HG02588 (cell line): ENCODE data around the gene PIGBOS1.

Source experiments
- ATAC-seq: cut with Tn5 transposase; IDR thresholded peaks from one replicate; pipeline ENCODE4 v1.9.1; 2021; ENCODE audit warnings: mild to moderate bottlenecking, moderate library complexity; ENCODE audit not compliant: unreplicated experiment

Gene PIGBOS1, protein sequence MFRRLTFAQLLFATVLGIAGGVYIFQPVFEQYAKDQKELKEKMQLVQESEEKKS

GRCh38 chr15:55318588-55319494 is at the start of gene PIGBOS1, which contains the start of gene PIGB:
TSS of gene PIGBOS1 (minus strand) at chr15:55319123. CDS start at chr15:55317792, 1,331 bp downstream.
TSS of gene PIGB (plus strand) at chr15:55319222. CDS start at chr15:55319251, 29 bp downstream.
- ATAC-seq: peak; percentile 94

- no peak for ATAC-seq
Observed at GRCh38 chr15:55366981-55367380, 48.1 kb upstream of the PIGBOS1 start.

DNA sequence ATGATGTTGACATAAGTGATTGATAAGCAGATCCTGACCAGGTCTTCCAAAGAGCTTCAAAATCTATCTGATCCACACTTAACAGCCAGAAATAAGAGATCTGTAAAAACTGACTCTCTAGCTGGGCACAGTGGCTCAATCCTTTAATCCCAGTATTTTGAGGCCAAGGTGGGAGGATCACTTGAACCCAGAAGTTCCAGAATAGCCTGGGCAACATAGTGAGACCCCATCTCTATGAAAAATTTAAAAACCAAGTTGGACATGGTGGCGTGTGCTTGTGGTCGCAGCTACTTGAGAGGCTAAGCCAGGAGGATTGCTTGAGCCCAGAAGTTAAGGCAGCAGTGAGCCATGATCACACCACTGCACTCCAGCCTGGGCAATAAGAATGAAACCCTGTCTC is 43.7 kb upstream of the PIGBOS1 start:
- no peak for ATAC-seq

- no peak for ATAC-seq
Observed at GRCh38 chr15:55361048-55361447, 42.1 kb upstream of the PIGBOS1 start.

GRCh38 chr15:55360256-55360655 is 41.3 kb upstream of the PIGBOS1 start:
- ATAC-seq: no peak

- no peak for ATAC-seq
Observed at GRCh38 chr15:55358471-55358870, 39.5 kb upstream of the PIGBOS1 start.

DNA sequence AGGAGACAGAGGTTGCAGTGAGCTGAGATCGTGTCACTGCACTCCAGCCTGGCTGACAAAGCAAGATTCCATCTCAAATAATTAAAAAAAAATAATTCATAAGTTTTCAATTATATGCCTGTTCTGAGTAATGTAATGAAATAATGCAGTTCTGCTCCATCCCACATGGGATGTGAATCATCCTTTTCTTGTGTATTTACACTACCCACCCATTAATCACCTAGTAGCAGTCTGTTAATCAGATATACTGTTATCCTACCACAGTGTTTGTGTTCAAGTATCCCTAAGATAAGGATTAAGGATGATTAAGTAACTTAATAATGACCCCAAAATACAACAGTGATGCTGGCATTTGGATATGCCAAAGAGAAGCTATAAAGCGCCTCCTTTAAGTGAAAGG is 38.9 kb upstream of the PIGBOS1 start:
- no peak for ATAC-seq

- no peak for ATAC-seq
Observed at GRCh38 chr15:55356985-55357585, 38.2 kb upstream of the PIGBOS1 start.

GRCh38 chr15:55353025-55353424 is 34.1 kb upstream of the PIGBOS1 start:
- no peak for ATAC-seq

GRCh38 chr15:55349282-55349681 is 30.4 kb upstream of the PIGBOS1 start:
- no peak for ATAC-seq

- no peak for ATAC-seq
Observed at GRCh38 chr15:55348281-55348778, 29.4 kb upstream of the PIGBOS1 start.

- no peak for ATAC-seq
Observed at GRCh38 chr15:55344206-55344605, 25.3 kb upstream of the PIGBOS1 start.

DNA sequence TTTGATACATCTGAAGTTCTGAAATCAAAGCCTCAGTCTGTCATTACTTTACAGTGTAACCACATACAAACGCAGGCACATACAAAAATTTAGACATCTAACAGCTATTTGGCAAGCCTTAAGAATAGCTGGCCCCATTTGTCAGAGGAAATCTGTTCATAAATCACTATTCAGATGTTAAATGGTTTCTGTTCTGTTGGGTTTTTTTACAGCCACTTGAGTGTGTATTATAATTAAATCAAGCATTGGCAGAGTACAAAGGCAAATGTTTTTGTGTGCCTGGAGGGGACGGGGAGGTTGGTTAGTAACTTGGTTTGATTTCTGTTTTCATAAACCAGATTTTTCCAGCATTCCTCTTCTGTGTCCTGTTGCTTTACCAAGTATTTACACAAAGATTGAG is 24.2 kb upstream of the PIGBOS1 start:
- ATAC-seq: no peak

DNA sequence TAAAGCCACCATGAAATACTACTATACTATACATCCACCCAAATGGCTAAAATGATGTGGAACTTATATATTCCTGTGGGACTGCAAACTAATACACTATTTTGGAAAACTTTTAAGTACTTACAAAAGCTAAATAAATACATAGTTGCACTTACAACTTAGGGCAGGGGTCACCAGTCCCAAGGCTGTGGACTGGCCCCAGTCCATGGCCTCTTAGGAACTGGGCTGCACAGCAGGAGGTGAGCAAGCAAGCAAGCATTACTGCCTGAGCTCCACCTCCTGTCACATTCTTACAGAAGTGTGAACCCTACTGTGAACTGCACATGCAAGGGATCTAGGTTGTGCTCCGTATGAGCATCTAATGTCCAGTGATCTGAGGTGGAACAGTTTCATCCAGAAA is 18.2 kb upstream of the PIGBOS1 start:
- no peak for ATAC-seq

GRCh38 chr15:55334997-55335396 is 16.1 kb upstream of the PIGBOS1 start:
- no peak for ATAC-seq

DNA sequence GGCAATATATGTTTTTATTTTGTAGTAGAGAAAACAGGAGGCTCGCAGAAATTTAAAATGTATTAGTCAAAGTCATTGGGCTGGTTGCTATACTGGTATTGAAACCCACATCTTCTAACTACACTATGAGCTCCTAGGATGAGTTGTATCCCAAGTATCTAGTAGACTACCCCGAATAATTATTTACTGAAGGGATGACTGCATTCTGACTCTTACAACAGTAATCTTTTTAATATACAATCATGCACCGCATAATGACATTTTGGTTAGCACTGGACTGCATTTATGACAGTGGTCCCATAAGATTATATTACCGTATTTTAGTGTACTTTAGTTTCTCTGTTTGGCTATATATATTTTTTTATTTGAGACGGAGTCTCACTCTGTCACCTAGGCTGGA is 15.4 kb upstream of the PIGBOS1 start:
- no peak for ATAC-seq

DNA sequence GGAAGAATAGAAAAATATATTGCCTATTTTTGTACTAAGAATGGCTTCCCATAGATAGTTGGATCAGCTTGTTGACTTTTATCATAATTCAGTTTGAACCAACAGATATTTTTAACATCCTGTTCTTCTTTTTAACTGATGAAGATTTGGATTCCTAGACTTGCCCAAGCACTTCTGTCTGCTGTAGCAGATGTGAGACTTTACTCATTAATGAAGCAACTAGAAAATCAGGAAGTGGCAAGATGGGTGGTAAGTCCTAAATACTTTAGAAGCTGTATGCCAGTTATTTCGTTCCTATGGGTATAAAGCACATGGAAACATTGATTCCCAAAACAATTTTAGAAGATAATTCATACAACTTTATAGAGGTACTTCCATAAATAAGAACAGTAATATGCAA is 8.5 kb upstream of the PIGBOS1 start:
- ATAC-seq: no peak

GRCh38 chr15:55322467-55322866 is 3.5 kb upstream of the PIGBOS1 start:
- ATAC-seq: no peak

GRCh38 chr15:55320963-55321362 is 2.0 kb upstream of the PIGBOS1 start:
- no peak for ATAC-seq

- no peak for ATAC-seq
Observed at GRCh38 chr15:55320238-55320550, 1.3 kb upstream of the PIGBOS1 start.

DNA sequence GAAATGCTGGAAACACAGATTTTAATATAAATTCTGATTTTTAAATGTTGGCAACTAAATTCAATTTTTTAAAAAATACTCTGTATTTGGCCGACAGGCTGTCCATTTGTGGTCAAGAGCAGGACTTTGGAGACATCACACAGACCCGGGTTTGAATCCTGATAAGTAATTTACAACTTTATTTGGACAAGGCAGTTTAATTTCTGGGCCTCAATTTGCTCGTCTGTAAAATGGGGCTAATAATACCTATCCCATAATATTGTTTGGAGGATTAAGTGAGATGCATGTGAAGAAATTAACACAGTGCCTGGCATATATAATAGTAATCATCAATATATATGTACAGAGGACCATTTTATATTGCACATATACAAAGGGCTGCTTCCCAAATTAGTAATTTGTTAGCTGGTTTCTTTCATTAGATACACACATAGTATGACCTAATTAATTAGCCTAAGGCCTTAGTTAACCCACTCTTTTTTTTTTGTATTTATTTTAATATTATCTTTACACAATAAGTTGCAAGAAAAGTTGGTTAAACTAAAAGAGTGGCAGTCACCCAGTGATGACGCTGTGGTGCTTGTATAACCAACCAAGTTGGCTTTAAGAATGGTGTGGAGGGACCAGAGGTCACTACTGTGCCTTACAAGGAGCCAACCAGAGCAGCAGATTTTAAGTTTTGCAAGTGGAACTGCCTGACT is 764 bp upstream of the PIGBOS1 start:
- ATAC-seq: no peak
